WTC11 (cell line): ENCODE data around the gene DLGAP5.

Experiments used
- CTCF ChIP-seq: fragments of 200-600 bp; IDR thresholded peaks from 2 replicates; pipeline ENCODE4 v1.8.0; 2022; ENCODE audit warnings: antibody characterized with exemption
- E2F1 ChIP-seq: sonication (generic); formaldehyde crosslinking; IDR thresholded peaks from 2 replicates; pipeline ENCODE4 v1.8.0; 2022; ENCODE audit warnings: mild to moderate bottlenecking, missing genetic modification reagents

GRCh38 chr14:55158412-55158811 lies 33.0 kb downstream of the DLGAP5 start:
- TF ChIP-seq E2F1 (CRISPR knock-in tag) (no peak), CTCF (no peak)
